Neural cell (in vitro differentiated cells): ENCODE results near the gene PDE11A. TPM values are rescaled to one million over a fixed set of nuclear protein-coding genes. Genes with fewer than 3 reads are reported as not detected.

ENCODE experiments used
- H2AFZ ChIP-seq: fragments of 200-600, 300-800 bp; sonication (generic), shearing (Covaris generic); 2 replicates; pipeline ENCODE4 v1.6.0; 2014; ENCODE audit warnings: low read depth, mild to moderate bottlenecking, antibody characterized with exemption, low read length, moderate library complexity
- H3F3A ChIP-seq: fragments of 200-600 bp; shearing (Covaris generic); 2 replicates; pipeline ENCODE4 v1.6.1; 2016; ENCODE audit warnings: mild to moderate bottlenecking, moderate library complexity, mixed read lengths, antibody characterized with exemption, low read length; ENCODE audit not compliant: insufficient read depth, poor library complexity, severe bottlenecking
- H3K27ac ChIP-seq: fragments of 200-600, 300-800 bp; sonication (generic), shearing (Covaris generic); 2 replicates; pipeline ENCODE4 v1.5.1; 2014; ENCODE audit warnings: mild to moderate bottlenecking, low read length, moderate library complexity
- H3K27me3 ChIP-seq: fragments of 300-800, 200-600 bp; sonication (generic), shearing (Covaris generic); 2 replicates; pipeline ENCODE4 v1.6.0; 2014; ENCODE audit warnings: mild to moderate bottlenecking, low read depth, low read length, moderate library complexity; ENCODE audit not compliant: insufficient read depth
- H3K36me3 ChIP-seq: fragments of 300-800, 200-600 bp; sonication (generic), shearing (Covaris generic); 2 replicates; pipeline ENCODE4 v1.5.1; 2014; ENCODE audit warnings: mild to moderate bottlenecking, antibody characterized with exemption, low read length, moderate library complexity; ENCODE audit not compliant: insufficient read depth
- H3K4me2 ChIP-seq: fragments of 300-800, 200-600 bp; sonication (generic), shearing (Covaris generic); 2 replicates; pipeline ENCODE4 v1.6.0; 2014; ENCODE audit warnings: mild to moderate bottlenecking, low read length
- H3K4me3 ChIP-seq: fragments of 300-800, 200-600 bp; sonication (generic), shearing (Covaris generic); 2 replicates; pipeline ENCODE4 v1.5.1; 2014; ENCODE audit warnings: mild to moderate bottlenecking, low read length, moderate library complexity
- H3K79me2 ChIP-seq: fragments of 200-600 bp; shearing (Covaris generic); replicated peaks from 2 replicates; pipeline ENCODE4 v1.6.0; 2014; ENCODE audit warnings: mild to moderate bottlenecking, low read length, moderate library complexity; ENCODE audit not compliant: insufficient read depth
- H3K9ac ChIP-seq: fragments of 300-800, 200-600 bp; sonication (generic), shearing (Covaris generic); 2 replicates; pipeline ENCODE4 v1.6.1; 2016; ENCODE audit warnings: mild to moderate bottlenecking, low read length, mixed read lengths
- H3K9me2 ChIP-seq: fragments of 200-600 bp; shearing (Covaris generic); 2 replicates; pipeline ENCODE4 v1.6.1; 2016; ENCODE audit warnings: mild to moderate bottlenecking, low read length, mixed read lengths; ENCODE audit not compliant: insufficient read depth
- H3K9me3 ChIP-seq: fragments of 200-600, 300-800 bp; sonication (generic), shearing (Covaris generic); 2 replicates; pipeline ENCODE4 v1.6.1; 2016; ENCODE audit warnings: mild to moderate bottlenecking, mixed run types, low read length, moderate library complexity, mixed read lengths
- H4K20me1 ChIP-seq: fragments of 200-600 bp; shearing (Covaris generic); 2 replicates; pipeline ENCODE4 v1.6.1; 2016; ENCODE audit warnings: mild to moderate bottlenecking, mixed run types; ENCODE audit not compliant: insufficient read depth
- EP300 ChIP-seq: fragments of 450-650 bp; conservative IDR thresholded peaks from 2 replicates; pipeline ENCODE4 v1.6.1; 2014; ENCODE audit warnings: antibody characterized with exemption, mild to moderate bottlenecking, moderate library complexity; ENCODE audit not compliant: poor library complexity, severe bottlenecking
- MXI1 ChIP-seq: fragments of 450-650 bp; conservative IDR thresholded peaks from 2 replicates; pipeline ENCODE4 v1.6.1; 2014; ENCODE audit warnings: antibody characterized with exemption, mild to moderate bottlenecking; ENCODE audit not compliant: poor library complexity, severe bottlenecking
- POLR2AphosphoS5 ChIP-seq: IDR thresholded peaks from 2 replicates; pipeline ENCODE4 v1.6.1; 2012
- RAD21 ChIP-seq: fragments of 450-650 bp; conservative IDR thresholded peaks from 2 replicates; pipeline ENCODE4 v1.6.1; 2014; ENCODE audit warnings: antibody characterized with exemption, mild to moderate bottlenecking, moderate library complexity
- SMC3 ChIP-seq: fragments of 450-650 bp; conservative IDR thresholded peaks from 2 replicates; pipeline ENCODE4 v1.6.1; 2014; ENCODE audit warnings: antibody characterized with exemption, mild to moderate bottlenecking, moderate library complexity; ENCODE audit not compliant: poor library complexity
- TAF1 ChIP-seq: IDR thresholded peaks from 2 replicates; pipeline ENCODE4 v1.6.1; 2012; ENCODE audit warnings: low read depth
- polyA plus RNA-seq: library from polyadenylated mRNA; depleted of rRNA; stranded (reverse); fragments of >200 nt; gene quantifications from 2 replicates; pipeline ENCODE4 v1.2.3, GENCODE V29; 2014
- TF ChIP-seq, protein P1 (sequence below): IDR thresholded peaks from 2 replicates; pipeline ENCODE4 v1.6.1; 2012; ENCODE audit warnings: borderline replicate concordance
- TF ChIP-seq, protein P2 (sequence below): fragments of 450-650 bp; IDR thresholded peaks from 2 replicates; pipeline ENCODE4 v1.5.1; 2014; ENCODE audit warnings: antibody characterized with exemption, mild to moderate bottlenecking, moderate library complexity; ENCODE audit not compliant: poor library complexity, severe bottlenecking

Gene PDE11A
- polyA plus RNA-seq, 1 donor from 2014 or later, result 0.89 TPM

GRCh38 chr2:177741866-177742265 is 330.7 kb downstream of the PDE11A start:
- Histone ChIP-seq H3K79me2 (no peaks in the 10 kb centered on the region), H3K27ac (no peak overlapping the region), H4K20me1 (no peaks in the 10 kb centered on the region), H3K9me2 (no peaks in the 10 kb centered on the region), H2AFZ (no peak overlapping the region), H3K4me3 (no peak overlapping the region), H3K4me2 (no peak overlapping the region), H3K36me3 (no peaks in the 10 kb centered on the region), H3F3A (no peaks in the 10 kb centered on the region), H3K27me3 (no peaks in the 10 kb centered on the region), H3K9me3 (no peaks in the 10 kb centered on the region), H3K9ac (no peak overlapping the region)
- TF ChIP-seq POLR2AphosphoS5, result no peak
- no peak for TF ChIP-seq EP300

DNA sequence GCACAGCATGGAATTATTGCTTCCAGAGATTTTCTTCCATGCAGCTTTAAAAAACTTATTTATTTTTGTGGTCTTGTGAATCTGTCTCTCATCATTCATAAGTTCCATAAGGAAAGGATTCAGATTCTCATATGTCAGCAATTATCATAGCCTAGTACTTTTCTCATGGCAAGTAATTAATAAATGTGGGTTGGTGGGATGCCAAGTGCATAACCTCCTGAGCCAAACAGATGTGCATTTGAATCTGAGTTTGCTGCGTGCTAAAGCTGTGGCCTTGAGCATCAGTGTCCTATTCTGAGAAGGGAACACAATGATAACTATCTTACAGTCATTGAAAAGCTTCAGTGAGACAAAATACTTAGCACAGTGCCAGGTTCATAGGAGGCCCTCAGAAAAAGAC is 331.9 kb downstream of the PDE11A start:
- H3K27ac ChIP-seq, result no peak overlapping the region
- H3K9ac ChIP-seq, result no peak overlapping the region
- no peaks in the 10 kb centered on the region for H3K9me3 ChIP-seq
- no peak overlapping the region for H2AFZ ChIP-seq
- H3K4me2 ChIP-seq, result no peak overlapping the region
- H3K9me2 ChIP-seq, result no peaks in the 10 kb centered on the region
- TF ChIP-seq, protein P1, sequence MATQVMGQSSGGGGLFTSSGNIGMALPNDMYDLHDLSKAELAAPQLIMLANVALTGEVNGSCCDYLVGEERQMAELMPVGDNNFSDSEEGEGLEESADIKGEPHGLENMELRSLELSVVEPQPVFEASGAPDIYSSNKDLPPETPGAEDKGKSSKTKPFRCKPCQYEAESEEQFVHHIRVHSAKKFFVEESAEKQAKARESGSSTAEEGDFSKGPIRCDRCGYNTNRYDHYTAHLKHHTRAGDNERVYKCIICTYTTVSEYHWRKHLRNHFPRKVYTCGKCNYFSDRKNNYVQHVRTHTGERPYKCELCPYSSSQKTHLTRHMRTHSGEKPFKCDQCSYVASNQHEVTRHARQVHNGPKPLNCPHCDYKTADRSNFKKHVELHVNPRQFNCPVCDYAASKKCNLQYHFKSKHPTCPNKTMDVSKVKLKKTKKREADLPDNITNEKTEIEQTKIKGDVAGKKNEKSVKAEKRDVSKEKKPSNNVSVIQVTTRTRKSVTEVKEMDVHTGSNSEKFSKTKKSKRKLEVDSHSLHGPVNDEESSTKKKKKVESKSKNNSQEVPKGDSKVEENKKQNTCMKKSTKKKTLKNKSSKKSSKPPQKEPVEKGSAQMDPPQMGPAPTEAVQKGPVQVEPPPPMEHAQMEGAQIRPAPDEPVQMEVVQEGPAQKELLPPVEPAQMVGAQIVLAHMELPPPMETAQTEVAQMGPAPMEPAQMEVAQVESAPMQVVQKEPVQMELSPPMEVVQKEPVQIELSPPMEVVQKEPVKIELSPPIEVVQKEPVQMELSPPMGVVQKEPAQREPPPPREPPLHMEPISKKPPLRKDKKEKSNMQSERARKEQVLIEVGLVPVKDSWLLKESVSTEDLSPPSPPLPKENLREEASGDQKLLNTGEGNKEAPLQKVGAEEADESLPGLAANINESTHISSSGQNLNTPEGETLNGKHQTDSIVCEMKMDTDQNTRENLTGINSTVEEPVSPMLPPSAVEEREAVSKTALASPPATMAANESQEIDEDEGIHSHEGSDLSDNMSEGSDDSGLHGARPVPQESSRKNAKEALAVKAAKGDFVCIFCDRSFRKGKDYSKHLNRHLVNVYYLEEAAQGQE, result no peak
- TF ChIP-seq, protein P2, sequence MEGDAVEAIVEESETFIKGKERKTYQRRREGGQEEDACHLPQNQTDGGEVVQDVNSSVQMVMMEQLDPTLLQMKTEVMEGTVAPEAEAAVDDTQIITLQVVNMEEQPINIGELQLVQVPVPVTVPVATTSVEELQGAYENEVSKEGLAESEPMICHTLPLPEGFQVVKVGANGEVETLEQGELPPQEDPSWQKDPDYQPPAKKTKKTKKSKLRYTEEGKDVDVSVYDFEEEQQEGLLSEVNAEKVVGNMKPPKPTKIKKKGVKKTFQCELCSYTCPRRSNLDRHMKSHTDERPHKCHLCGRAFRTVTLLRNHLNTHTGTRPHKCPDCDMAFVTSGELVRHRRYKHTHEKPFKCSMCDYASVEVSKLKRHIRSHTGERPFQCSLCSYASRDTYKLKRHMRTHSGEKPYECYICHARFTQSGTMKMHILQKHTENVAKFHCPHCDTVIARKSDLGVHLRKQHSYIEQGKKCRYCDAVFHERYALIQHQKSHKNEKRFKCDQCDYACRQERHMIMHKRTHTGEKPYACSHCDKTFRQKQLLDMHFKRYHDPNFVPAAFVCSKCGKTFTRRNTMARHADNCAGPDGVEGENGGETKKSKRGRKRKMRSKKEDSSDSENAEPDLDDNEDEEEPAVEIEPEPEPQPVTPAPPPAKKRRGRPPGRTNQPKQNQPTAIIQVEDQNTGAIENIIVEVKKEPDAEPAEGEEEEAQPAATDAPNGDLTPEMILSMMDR, result no peak
- TF ChIP-seq SMC3 (no peak), MXI1 (no peak), RAD21 (no peak), POLR2AphosphoS5 (no peak), EP300 (no peak)
- H3K79me2 ChIP-seq, result no peaks in the 10 kb centered on the region
- no peaks in the 10 kb centered on the region for H3K36me3 ChIP-seq
- no peaks in the 10 kb centered on the region for H3K27me3 ChIP-seq
- no peak overlapping the region for H3K4me3 ChIP-seq
- H4K20me1 ChIP-seq, result no peaks in the 10 kb centered on the region
- no peaks in the 10 kb centered on the region for H3F3A ChIP-seq

DNA sequence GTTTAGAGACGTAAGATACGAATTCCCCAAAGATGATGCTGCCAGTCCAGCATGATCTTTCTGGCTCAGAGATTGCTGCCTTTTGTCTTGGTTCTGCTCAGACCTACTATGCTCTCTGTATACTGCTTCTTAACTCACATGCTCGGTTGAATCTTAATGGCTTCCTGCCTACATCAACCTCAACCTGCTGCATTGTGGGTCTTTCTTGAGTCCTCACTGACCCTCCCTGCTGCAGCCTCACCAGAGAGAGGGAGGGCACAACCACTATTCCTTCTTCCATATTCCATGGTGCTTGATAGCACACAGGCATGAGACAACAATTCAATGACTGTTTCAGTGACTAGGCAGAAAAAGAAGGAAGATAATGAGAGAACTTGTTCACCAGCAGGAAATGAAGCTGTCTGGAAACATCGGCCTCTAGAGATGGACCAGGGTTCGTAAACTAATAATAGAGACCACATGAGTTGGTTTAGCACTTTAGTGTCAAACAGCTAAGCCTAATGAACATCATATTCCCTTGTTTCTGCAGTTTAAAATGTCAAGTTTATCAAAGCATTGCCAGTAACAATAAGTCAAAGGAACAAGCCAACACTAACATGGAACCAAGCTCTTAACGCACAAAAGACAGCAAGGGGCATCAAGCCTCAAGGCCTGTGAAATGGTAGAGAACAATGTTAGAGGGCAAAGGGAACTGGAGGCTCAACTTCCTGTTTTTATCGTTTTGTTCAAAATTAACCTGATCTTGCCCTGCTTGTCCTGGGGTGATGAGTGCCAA is 333.9 kb downstream of the PDE11A start:
- Histone ChIP-seq H3K9ac (no peak overlapping the region), H4K20me1 (no peaks in the 10 kb centered on the region), H3K4me2 (no peak overlapping the region), H3K9me2 (no peaks in the 10 kb centered on the region), H3K9me3 (no peaks in the 10 kb centered on the region), H3K79me2 (no peaks in the 10 kb centered on the region), H2AFZ (no peak overlapping the region), H3K27me3 (no peaks in the 10 kb centered on the region), H3K27ac (no peak overlapping the region), H3K4me3 (no peak overlapping the region), H3F3A (no peaks in the 10 kb centered on the region), H3K36me3 (no peaks in the 10 kb centered on the region)
- TF ChIP-seq, protein P1, result no peak
- no peak for TF ChIP-seq RAD21
- TF ChIP-seq POLR2AphosphoS5, result no peak
- TF ChIP-seq SMC3, result no peak
- no peak for TF ChIP-seq TAF1
